Activated T-cell treated with anti-CD3 and anti-CD28 coated beads, Interleukin-2, amount 50 U/mL, for 1 hour (primary cell): ENCODE data around the gene EIF4E3.
A peak's percentile ranks its signal among the peaks of the same experiment; 100 is the strongest.

Experiments used
- DNase-seq: peaks from one replicate; pipeline ENCODE4 v3.0.0-alpha.2; 2020

The EIF4E3 gene

DNA sequence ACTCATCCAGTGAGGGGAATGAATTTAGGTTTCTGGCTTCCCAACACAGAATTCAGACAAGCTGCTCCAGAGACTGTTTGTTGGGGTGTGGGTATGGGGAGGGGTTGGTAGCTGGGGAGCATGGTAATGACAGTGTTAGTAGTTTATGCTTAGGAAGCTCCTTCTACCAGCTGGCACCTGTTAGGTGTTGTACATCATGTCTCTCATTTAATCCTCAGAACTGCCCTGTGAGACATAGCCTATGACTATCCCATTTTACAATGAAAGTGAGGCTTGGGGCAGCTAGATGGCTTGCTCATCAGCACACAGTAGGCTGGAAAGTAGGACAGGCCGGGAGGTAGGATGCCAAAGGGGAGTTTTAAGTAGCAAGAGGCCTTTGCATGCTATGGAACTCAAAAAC is 2.5 kb downstream of the EIF4E3 start:
- DNase-seq, result no peak

DNA sequence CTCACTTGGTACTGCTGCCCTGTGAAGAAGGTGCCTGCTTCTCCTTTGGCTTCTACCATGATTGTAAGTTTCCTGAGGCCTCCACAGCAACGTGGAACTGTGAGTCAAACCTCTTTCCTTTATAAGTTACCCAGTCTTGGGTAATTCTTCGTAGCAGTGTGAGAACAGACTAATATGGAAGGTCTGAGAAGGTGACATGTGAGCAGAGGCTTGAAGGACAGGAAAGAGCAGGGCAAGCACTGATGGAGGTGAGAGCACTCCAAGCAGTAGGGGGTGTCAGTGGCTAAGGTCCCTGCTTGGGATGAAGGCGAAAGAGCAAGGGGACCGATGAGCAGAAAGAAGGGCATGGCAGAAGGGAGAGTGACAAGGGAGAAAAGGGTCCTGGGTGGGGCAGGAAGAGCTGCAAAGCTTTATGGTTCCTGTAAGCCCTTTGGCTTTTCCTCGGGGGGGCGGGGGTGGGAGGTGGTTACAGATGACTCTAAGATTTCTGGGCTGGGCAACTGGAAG is 3.5 kb downstream of the EIF4E3 start:
- peak; percentile 53 for DNase-seq

DNA sequence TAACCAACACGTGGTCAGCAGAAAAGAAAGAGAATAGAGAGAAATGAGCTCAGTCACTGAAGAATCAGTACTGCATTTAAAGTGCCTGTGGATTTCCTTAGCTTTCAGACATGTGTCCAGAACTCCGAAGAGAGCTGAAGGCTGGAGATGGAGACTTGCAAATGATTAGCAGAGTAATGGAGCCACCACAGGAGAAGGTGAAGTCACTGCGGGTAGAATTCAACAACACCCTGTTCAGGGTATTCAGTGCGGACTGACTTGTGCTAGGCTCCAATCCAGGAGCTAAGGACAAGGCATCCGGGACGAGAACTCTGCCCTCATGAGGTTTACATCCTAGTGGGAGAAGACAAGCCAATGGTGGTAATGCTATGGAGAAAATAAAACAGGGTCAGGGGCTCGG is 4.2 kb downstream of the EIF4E3 start:
- no peak for DNase-seq

DNA sequence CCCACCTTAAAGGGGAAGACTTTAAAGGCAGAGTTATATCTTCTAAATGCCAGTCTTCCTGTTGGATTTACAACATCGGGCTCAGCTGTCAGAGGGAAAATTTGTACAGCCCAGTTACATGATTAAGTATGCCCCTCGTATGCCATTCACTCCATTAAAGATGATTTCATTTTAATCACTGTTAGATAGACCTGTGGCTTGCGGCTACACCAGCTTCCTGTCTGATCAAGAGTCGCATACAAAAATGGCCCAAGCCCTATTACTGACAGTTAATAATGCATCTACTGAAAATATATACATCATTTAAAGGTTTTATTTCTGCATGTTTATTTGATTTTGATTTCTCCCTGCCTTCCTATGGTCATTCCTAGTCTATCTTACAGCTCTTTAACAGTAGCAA is 7.1 kb downstream of the EIF4E3 start:
- no peak for DNase-seq

DNA sequence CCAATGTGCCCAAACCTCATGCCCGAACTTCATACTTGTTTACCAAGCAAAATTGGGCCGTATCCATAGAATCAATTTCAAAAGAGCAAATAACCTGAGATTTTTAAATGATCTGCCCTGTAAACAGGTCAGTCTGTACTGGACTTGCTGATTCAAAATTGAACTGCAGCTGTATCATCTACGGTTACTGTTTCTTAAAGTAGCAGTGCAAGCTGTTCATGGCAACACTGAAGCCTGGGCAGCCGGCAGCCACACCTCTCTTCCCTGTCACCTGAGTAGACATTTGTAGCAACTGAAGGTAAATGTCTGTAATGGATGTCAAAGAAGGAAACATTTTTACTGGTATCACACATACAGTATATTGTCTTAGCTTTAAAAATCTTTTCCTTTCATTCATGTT is 10.6 kb downstream of the EIF4E3 start:
- no peak for DNase-seq

DNA sequence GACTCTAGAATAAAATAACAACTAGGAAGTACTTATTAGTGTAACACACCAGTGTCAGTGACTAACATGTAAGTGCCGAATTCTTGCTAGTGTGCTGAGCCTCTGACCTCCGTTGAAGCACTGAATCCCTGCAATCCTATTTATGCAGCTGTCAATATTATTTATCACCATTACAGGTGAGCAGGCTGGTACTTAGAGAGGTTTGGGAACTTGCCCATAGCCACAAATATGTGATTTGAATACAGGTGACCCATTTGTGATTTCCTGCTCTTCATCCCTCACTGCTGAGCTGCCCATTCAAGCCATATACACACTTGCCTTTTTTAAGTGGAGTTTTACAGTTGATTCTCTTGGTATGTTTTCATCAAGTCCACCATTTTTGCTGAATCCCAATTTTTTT is 12.2 kb downstream of the EIF4E3 start:
- no peak for DNase-seq

DNA sequence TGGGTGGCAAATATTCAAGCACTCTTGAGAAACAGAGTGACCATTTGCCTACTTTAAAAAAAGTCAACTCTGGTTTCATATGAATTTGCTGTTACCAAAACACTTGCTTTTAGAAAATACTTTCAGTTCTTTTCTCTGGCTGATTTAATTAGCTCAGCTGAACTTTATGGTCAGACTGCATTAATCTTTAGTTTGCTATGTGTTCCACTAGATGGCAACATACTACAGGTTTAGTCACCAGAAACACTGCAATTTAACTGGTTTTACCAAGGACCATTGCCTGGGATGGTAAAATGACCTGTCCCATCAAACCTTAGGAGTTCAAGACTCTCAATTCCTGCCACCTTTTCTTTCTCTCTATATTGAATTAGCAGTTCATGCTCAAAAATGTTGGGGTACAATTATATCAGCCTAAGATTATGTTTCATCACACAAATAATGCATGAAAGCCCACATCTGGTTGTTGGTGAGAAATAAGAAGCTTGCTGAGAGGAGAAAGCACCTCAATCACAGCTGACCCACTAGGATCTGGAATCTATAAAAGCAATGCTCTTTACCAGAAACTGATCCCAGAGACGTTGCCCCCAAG is 14.2 kb downstream of the EIF4E3 start:
- DNase-seq, result no peak

DNA sequence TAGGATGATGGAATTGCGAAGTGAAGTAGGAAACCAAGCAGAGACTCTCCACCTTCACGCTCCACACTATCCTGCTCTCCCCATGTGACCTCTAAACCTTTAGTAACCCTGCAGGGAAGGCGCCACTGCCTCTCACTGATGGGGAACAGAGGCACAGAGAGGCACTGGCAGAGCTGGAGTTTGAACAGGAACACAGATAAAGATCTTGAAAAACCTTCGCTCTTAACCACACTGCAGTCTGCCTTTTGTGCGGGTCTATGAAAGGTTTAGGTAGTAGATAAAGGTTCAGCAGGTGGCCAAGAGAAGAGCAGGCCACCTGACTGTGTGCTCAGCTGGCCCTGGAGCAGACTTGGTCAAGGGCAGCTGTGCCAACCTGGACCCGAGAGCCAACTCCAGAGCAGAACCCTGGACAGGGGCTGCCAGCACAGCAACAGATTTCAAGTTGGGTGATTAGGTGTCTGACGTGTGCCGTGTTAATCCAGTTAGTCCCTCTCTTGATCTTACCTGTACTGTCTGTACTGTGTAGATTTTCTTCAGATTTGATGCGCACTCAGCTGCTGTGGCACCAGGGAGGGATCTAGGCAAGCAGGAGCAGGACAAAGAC is 15.2 kb downstream of the EIF4E3 start:
- no peak for DNase-seq

DNA sequence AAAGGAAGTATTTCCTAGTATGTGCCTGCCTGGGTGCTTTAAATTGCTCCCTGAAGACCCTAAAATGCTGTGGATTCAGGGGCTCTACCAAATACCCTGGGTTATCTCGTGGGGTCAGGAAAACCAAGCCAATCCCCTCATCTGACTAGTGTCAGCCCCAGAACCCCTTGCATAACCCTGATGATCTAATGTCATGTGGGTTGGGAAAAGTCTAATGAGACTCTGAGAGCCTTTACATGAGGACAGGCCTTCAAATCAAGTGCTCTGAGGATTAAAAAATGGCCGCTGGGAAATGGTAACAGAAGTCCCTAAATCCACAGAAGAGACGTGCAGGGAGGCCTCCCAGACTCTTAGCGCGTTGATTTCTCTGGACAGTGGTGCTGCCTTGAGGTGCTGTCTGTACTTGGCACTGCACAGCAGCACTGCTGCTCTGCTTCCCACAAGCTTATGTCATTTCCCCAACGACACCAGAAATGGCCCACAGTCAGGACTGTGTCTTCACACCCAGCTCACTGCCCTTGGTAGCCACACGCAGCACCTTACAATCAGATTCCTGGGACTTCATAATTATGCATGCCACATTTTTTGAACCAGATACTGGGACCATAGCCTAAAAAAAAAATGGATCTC is 16.6 kb downstream of the EIF4E3 start:
- DNase-seq, result no peak

DNA sequence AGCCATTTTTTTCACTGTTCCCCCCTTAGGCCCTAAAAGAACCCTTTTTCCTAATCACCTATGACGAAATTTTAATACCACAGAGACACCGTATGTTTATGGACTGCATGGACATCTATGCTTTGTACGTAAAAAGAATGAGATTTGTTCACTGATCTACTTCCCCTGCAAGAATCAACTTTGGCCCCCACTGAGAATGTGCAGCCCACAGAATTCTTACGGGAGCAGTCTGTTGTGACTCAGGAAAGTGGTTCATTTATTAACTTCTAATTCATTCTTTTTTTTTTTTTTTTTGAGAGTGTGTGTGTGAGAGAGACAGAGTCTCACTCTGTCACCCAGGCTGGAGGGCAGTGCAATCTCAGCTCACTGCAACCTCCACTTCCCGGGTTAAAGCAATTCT is 17.6 kb downstream of the EIF4E3 start:
- DNase-seq, result no peak

DNA sequence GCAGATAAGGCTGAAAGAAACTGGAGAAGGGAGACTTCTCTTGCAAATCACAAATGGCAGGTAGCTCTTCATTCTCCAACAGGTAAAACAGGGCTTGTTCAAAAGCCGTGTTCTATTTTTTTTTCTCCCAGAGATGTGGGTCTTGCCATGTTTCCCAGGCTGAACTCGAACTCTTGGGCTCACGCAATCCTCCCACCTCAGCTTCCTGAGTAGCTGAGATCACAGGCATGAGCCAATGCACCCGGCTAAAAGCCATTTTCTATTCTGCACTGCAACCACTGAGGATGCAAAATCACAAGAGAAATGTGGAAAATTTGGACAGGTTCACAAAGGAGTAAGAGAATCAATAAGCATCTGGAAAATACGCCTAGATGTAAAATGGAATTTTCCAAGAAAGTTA is 19.5 kb downstream of the EIF4E3 start:
- no peak for DNase-seq

DNA sequence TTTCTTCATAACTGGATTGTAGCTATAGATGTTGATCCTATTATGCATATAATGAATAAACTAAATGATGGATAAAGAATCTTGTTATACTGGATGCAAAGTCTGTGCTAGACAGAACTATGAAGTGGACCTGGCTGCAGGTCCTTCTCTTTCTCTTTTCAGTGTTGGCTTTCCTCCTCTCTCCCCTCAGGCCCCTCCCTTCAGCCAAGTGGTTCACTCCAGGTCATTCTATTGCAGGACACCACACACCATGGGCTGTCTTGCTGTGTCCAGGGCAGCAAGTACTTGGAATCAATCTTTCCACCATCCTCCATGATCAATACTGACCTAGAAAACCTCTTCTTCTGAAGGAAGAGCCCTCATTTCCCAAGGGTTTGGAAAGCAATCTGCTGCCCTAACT is 20.3 kb downstream of the EIF4E3 start:
- DNase-seq, result no peak

DNA sequence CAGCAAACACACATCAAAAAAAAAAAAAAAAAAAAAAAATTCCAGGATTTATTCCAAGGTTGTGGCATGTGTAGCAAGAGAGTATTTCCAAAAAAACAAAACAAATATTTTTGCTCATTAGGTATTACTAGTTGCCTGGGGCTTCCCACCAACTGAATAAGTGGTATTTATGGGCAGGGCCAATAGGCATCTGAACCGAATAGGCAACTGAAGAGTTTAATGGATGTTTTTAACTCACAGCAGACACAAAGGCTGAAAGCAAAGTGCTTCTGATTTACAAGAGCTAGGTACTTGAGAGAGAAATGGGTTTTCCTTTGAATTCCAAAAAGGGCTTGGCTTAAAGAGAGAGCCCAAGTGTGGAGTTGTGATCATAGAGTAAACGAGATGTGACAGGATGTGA is 21.4 kb downstream of the EIF4E3 start:
- no peak for DNase-seq

DNA sequence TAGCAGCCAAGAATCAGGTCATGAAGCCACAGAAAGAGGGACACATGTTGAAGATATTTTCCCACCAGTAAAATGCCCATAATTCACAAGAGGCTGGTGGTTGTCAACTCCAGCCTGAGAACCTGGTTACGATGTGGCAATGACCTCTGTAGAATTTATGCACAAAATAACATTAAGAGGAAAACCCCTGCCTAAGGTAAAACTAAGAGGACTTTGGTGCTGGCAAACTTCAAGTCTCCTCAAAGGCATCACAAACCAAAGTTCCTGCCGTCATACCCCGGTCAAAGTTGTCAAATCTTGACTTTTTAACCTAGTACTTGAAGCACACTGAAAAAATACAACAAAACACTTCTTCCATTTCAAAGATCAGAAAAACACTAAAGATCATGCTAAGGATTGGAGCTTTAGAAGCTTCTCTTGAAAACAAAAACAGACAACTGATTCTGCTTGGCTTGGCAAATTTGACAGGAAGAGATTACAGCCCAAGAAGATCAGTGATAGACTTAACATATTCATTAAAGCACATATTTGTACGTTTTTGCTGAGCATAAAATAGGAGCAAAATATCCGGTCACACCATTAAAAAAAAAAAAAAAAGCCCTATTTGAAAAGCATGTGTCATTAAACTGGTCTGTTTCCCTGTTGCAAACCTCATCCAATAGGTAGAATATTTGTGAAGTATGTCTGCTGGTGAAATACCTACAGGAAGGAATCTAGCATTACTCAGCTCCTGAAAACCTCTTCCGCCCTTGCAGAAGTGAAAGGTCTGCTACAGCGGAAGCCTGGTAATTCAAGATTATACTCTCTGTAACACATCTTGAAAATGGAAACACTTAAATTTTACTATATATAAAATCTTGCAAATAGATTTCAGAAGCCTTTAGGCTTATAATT is 22.8 kb downstream of the EIF4E3 start:
- DNase-seq, result no peak

DNA sequence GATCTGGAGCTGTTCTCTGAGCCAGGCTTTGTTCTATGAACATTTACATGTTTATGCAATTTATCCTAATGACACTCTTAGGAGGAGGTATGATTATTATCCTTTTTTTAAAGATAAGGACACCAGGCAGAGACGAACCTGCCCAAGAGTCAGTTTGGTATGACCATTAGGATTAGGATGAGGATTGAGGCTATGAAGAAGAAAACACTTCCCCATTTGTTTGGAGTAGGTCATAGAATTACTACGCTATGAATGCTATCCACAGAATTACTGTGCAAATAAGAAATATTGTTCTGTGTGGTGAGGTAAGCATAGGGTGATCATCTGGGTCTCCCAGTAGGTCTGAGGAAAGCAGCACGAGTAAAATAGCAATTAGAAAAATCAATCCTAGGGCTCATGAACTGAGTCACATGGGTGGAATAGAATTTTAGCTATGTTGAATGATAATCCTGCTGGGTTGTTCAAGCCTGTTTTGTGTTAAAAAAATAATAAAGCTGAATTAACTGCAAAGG is 23.9 kb downstream of the EIF4E3 start:
- no peak for DNase-seq

DNA sequence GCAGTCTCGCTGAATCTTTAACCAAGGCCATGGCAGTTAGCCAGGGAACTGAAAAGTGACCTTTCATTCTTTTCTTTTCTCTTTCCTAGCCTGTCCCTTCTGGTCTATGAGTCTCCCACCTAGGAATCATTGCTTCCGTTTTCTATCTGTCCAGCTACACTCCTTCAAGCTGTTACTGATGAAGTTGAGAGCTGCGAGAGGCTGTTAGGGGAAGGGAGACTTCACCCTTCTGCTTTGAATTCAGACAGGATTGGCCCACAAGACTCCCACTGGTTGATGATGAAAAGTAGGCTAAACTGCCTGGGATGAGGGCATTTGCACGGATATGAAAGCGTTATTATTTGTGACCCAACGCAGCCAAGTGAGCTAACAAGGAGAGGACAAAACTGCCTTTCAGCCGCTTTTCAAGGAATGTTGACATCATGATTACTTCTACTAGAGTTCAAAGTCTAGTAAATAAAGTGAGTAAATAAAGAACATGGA is 30.2 kb downstream of the EIF4E3 start:
- DNase-seq, result no peak

DNA sequence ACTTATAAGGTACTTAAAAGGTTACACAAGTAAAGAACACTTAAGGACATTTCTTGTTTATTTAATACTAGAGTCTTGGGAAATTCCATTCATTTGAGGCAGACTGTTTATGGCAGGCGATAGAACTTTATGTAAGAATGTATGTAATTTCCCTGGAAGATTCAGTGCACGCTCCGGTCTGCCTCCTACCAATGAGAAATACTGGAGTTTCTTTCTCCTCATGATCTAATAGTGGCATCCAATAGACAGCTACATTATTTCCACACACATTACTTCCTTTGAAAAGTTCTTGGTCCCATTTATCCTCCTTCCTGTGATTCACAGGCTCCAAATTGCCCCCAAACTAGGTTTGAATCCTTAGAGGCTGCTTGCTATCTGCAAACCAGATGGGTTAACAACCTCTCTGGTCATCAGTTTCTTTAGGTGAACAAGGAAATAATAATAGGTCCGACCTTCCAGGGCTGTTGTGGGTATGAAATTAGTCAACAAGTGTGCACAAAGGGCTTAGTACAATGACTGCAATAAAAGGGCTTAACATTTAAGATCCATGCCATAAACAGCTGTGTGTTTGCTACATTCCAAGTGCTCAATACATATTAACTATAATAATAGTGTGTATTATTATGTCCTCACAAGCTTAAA is 30.7 kb downstream of the EIF4E3 start:
- no peak for DNase-seq

DNA sequence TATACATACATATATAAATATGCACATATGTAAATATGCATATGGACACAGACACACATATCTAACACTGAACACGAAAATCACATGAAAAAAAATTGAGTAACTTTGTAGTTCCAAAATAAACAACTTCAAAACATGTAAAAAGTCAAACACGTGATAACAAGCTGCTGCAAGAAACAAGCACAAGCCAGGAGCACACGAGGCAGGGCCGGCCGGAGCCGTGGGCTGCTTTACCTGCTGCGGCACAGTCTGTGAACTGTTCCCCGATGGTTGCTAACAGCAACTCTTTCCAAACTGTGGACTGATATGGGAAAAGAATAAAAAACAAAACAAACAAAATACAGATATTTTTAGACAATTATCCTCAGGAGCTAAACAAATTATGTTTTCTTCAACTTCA is 31.6 kb downstream of the EIF4E3 start:
- DNase-seq, result no peak

DNA sequence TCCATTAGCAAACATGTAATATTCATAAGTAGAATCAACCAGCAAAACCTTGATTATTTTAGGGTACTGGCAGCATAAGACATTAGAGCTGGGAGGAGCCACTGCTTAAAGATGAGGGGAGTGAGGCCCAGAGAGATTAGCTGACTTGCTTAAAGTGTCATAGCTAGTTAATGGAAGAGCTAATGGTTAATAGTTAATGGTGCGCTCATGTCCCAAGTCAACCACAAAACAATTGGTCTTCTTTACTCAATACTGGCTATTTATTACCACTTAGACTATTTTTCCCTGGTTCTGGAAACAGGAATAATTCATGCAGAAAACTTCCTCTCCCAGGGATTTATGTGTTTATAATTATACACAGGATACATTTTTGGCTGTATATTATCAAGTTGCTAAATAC is 33.1 kb downstream of the EIF4E3 start:
- DNase-seq, result no peak

DNA sequence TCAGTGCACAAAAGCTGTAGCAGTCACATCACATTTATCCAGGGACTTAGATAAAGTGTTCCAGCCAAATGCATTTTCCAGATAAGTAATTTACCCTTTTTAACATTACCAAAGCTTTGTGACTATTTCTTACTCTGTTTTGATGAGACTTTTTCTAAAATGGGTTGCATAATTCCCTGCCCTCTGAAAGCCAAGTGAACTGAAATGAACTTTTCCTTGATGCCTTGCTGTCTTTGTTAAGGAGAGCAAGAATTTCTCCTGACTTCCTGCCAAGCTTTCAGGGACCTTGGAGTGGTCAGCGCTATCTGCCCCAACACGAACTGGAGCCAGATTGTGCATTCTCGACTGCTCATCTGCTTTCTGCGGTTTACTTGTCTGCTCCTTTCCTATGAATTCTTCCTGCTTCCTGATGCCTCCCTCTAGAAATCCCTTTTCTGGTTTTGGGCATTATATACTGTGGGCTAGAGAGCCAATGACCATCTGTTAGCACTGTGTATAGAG is 34.8 kb downstream of the EIF4E3 start:
- no peak for DNase-seq

DNA sequence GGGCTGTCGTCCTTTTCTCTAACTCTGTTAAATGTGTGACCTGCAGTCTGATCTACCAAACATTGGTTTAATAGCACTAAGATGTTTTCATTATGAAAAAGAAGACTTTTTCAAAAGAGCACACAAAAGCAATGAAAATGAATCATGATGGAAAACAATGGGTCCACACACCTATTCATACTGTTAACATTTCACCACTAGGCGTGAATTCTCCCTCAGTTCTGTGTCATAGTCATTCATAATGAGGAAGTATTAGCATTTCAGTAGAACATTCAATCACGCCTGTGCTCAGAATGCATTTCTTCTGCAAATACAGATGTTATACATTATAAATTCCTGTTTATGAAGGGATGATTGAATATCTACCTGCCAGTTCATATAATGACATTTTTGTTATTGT is 35.9 kb downstream of the EIF4E3 start:
- no peak for DNase-seq

DNA sequence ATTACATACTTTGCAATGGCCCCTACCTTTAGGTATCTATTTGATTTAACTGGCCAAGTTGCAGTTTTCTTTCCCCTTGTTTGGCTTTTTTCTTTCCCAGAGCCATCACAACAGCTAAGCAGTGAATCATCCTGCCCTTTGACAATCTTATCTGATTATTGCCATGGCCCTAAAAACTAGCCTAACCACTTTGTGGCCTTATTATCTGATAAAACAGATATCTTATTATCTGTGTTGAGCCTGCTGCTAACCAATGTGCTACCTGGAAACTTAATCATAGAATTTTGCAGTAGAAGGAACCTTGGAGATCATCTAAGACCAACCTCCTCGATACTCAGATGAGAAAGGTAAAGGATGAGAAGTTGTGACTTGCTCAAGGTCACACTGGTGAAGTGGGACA is 37.1 kb downstream of the EIF4E3 start:
- DNase-seq, result no peak

DNA sequence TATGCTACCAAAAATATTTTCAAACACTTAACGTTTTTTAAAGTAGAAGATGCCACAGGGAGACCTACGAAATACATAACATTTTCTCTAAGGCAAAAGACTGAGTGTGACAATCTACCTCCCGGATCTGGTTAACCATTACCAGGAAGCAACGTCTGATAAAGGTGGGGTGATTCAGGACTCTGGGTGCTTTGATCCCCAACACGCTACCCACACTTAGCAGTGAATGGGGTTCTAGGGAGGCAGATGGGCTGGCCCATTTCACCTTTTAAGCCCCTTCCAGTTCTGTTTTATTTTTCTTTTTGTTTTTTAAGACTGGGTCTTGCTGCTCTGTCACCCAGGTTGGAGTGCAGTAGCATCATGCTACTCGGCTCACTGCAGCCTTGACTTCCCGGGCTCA is 39.5 kb downstream of the EIF4E3 start:
- DNase-seq, result no peak
